Activated T-helper 9 cell treated with anti-CD3 and anti-CD28 coated beads, Interleukin-2, amount 50 U/mL, for 16 hours (primary cell): Measurements from ENCODE around the gene NUDT9.
"Not testable (repeated sequence)": the region's sequence is repeated elsewhere in the genome, so short reads cannot be mapped to it uniquely, and the experiment has no call there.

Source experiments
- DNase-seq: peaks from one replicate; pipeline ENCODE4 v3.0.0-alpha.2; 2020; ENCODE audit warnings: low read depth

NUDT9 gene

GRCh38 chr4:87462102-87462501, 39.7 kb downstream of the NUDT9 start:
- no peak for DNase-seq

GRCh38 chr4:87465739-87466366, 43.5 kb downstream of the NUDT9 start:
- DNase-seq = no peak

GRCh38 chr4:87469390-87469789, 47.0 kb downstream of the NUDT9 start:
- no peak for DNase-seq

- no peak for DNase-seq
These were observed 54.6 kb downstream of the NUDT9 start for GRCh38 chr4:87476934-87477333.

GRCh38 chr4:87478732-87479250, 56.4 kb downstream of the NUDT9 start:
- no peak for DNase-seq

- no peak for DNase-seq
These were observed 59.0 kb downstream of the NUDT9 start for GRCh38 chr4:87481377-87481776.

GRCh38 chr4:87483247-87483646, 60.9 kb downstream of the NUDT9 start:
- DNase-seq = not testable (repeated sequence)

GRCh38 chr4:87488666-87489065, 66.3 kb downstream of the NUDT9 start:
- DNase-seq = not testable (repeated sequence)

GRCh38 chr4:87489678-87490077, 67.3 kb downstream of the NUDT9 start:
- DNase-seq = no peak

- DNase-seq = no peak
These were observed 68.4 kb downstream of the NUDT9 start for GRCh38 chr4:87490664-87491369.

- DNase-seq = no peak
These were observed 69.1 kb downstream of the NUDT9 start for GRCh38 chr4:87491436-87491835.

- not testable (repeated sequence) for DNase-seq
These were observed 69.5 kb downstream of the NUDT9 start for GRCh38 chr4:87491851-87492250.

- DNase-seq = no peak
These were observed 70.7 kb downstream of the NUDT9 start for GRCh38 chr4:87493115-87493514.

- DNase-seq = no peak
These were observed 74.8 kb downstream of the NUDT9 start for GRCh38 chr4:87497159-87497558.

- DNase-seq = no peak
These were observed 75.2 kb downstream of the NUDT9 start for GRCh38 chr4:87497578-87497977.

- no peak for DNase-seq
These were observed 76.1 kb downstream of the NUDT9 start for GRCh38 chr4:87498446-87498900.

GRCh38 chr4:87499403-87500091, 77.2 kb downstream of the NUDT9 start:
- no peak for DNase-seq

- DNase-seq = no peak
These were observed 77.7 kb downstream of the NUDT9 start for GRCh38 chr4:87500092-87500462.

GRCh38 chr4:87502580-87503238, 80.3 kb downstream of the NUDT9 start:
- no peak for DNase-seq

- DNase-seq = no peak
These were observed 83.5 kb downstream of the NUDT9 start for GRCh38 chr4:87505862-87506261.

GRCh38 chr4:87506974-87507701, 84.8 kb downstream of the NUDT9 start:
- DNase-seq = no peak
